HG03045 (cell line): ENCODE measurements around the gene KHDC1L.
"Not testable (repeated sequence)": the region's sequence is repeated elsewhere in the genome, so short reads cannot be mapped to it uniquely, and the experiment has no call there.

Experiments used
- ATAC-seq: cut with Tn5 transposase; IDR thresholded peaks from one replicate; pipeline ENCODE4 v1.9.1; 2021; ENCODE audit warnings: mild to moderate bottlenecking, moderate library complexity; ENCODE audit not compliant: unreplicated experiment

The KHDC1L gene

GRCh38 chr6:73225396-73225795 lies at the start of gene KHDC1L:
TSS of gene KHDC1L (minus strand) at chr6:73225496. CDS start at chr6:73225408, 88 bp downstream.
- no peak for ATAC-seq

- ATAC-seq: not testable (repeated sequence)
These were observed 44.0 kb upstream of the KHDC1L start for GRCh38 chr6:73269296-73269695.

DNA sequence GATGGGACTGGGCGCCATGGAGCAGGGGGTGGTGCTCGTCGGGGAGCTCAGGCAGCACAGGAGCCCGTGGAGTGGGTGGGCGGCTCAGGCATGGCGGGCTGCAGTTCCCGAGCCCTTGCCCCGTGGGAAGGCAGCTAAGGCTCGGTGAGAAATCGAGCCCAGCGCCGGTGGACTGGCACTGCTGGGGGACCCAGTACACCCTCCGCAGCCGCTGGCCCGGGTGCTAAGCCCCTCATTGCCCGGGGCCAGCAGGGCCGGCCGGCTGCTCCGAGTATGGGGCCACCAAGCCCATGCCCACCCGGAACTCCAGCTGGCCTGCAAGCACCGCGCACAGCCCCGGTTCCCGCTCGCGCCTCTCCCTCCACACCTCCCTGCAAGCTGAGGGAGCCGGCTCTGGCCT lies 43.6 kb upstream of the KHDC1L start:
- not testable (repeated sequence) for ATAC-seq

DNA sequence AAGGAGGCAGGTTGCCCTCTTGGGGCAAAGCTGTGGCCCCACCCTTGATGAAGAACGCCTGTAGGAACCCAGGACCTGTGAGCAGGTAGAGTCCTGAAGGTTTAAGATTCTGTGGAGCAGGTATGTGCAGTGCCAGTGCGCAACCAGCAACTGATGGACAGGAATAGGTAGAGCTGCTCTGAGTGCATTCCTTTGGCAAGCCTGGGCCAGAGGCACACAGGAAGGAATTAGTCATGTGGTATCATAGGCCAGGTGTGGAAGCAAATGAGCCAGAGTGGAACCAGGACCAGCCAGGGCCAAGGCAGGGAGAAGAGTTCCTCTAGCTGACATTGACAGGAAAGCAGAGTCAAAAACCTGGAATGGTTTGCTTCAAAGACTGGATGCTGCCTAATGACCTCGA lies 39.1 kb upstream of the KHDC1L start:
- ATAC-seq: no peak

DNA sequence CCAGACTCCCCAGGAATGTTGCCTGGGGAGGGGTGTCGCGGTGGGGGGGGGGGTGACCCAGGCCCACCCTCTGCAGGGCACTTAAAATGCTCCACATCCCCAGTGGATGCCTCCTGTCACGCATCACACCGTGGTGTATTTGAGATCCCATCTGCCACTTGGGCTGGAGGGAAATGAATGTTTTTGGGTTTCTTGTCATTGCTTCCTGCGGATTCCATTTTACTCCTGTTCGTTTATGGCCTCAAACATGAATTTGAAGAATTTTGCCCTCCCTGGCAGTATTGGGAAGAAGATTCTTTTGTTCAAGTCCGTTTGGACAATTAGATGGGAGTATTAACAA lies 38.2 kb upstream of the KHDC1L start:
- ATAC-seq: peak; percentile 4

GRCh38 chr6:73262671-73263569 lies 37.6 kb upstream of the KHDC1L start, which contains the start of gene KHDC1:
TSS of gene KHDC1 (minus strand) at chr6:73263196. CDS start at chr6:73242517, 20,679 bp downstream.
- ATAC-seq: peak; percentile 92

- ATAC-seq: no peak
These were observed 33.4 kb upstream of the KHDC1L start for GRCh38 chr6:73258721-73259120.

- not testable (repeated sequence) for ATAC-seq
These were observed 29.0 kb upstream of the KHDC1L start for GRCh38 chr6:73254323-73254722.

DNA sequence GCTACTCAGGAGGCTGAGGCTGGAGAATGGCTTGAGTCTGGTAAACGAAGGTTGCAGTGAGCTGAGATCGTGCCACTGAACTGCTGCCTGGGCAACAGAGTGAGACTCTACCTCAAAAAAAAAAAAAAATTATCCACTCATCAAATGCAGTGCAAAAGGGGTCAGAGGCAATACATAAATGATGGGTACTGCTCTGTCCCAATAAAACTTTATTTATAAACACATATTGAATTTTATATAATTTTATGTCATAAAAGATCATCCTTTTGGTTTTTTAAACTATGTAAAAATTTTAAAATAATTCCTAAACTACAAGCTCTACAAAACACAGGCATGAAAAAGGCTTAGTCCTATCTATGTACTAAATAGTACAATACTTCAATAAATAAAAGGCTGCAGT lies 27.4 kb upstream of the KHDC1L start:
- ATAC-seq: no peak

GRCh38 chr6:73250016-73250415 lies 24.7 kb upstream of the KHDC1L start:
- no peak for ATAC-seq

GRCh38 chr6:73248192-73248903 lies 23.1 kb upstream of the KHDC1L start:
- no peak for ATAC-seq

- no peak for ATAC-seq
These were observed 16.7 kb upstream of the KHDC1L start for GRCh38 chr6:73242001-73242400.

DNA sequence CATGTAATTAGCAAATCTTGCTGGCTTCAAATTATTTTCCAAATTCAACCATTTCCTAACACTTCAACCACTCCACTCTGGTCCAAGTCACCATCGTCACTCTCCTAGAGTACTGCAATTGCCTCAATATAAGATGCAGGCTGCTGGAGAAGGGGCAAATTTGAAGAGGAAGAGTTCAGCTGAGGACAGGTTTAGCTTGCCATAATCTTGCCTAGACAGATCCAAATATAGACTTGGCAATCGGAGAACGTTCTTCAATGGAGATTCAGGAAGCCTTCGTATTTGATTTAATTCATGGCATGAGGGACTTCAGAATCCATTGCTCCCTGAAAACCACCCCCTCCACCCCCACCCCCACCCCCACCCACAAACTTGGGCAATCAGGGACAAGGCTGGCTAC lies 15.4 kb upstream of the KHDC1L start:
- no peak for ATAC-seq

- no peak for ATAC-seq
These were observed 11.0 kb upstream of the KHDC1L start for GRCh38 chr6:73236144-73236750.

GRCh38 chr6:73234733-73235132 lies 9.4 kb upstream of the KHDC1L start:
- ATAC-seq: no peak

GRCh38 chr6:73233971-73234370 lies 8.7 kb upstream of the KHDC1L start:
- ATAC-seq: not testable (repeated sequence)

DNA sequence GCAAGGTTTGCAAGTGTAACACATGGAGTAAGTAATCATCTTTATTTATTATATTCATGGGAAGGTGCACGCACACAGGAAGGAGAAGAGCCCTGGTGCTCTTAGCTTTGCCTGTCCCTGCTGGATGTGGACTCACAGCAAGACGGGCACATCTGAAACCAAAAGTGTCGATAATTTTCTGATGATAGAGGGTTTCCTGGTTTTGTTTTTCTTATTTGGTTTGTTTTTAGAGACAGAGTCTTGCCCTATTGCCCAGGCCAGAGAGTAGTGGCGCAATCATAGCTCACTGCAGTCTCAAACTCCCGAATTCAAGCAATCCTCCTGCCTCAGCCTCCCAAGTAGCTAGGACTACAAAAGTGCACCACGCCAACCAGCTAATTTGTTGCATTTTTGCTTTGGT lies 7.8 kb upstream of the KHDC1L start:
- ATAC-seq: no peak

GRCh38 chr6:73231986-73232391 lies 6.7 kb upstream of the KHDC1L start:
- ATAC-seq: no peak

DNA sequence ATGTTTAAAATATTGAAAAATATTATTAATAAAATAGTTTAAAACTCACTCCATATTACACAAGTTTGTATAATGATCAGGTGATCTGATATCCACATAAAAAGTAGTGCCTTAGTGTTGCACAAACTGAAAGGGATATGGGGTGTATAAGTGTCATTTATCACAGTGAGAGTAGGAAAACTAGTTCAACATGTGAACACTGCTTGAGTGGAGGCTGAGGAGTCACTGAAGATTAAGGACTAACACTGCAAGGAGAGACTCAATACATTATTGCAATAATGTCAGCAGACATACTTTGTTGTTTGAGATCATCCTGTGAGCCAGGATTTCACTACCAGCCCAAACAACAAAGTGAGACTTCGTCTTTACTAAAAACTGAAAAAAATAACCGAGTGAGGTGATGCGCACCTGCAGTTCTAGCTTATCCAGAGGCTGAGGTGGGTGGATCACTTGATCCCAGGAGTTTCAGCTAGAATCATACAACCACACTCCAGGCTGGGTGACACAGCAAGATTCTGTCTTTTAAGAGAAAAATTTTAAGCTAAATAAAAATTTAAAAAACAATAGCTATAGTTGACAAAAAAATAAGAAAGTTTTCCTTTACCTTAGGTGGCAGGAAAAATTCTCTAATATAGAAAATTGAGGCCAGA lies 2.4 kb upstream of the KHDC1L start:
- ATAC-seq: no peak

DNA sequence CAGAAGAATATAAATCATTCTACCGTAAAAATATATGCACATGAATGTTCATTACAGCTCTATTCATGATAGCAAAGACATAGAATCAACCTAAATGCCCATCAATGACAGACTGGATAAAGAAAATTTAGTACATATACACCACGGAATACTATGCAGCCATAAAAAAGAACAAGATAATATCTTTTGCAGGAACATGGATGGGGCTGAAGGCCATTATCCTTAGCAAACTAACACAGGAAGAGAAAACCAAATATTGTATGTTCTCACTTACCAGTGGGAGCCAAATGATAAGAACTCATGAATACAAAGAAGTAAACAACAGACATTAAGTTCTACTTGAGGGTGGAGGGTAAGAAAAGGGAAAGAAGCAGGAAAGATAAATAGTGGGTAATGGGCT lies 8.4 kb downstream of the KHDC1L start:
- no peak for ATAC-seq

GRCh38 chr6:73209117-73209516 lies 16.2 kb downstream of the KHDC1L start:
- ATAC-seq: no peak
